Measurements from ENCODE around the gene TNS1. TPM values are rescaled to one million over a fixed set of nuclear protein-coding genes. Genes with fewer than 3 reads are reported as not detected.
A peak's percentile ranks its signal among the peaks of the same experiment; 100 is the strongest.

TNS1 gene
- total RNA-seq, result 100 to 1,000 TPM; 308 to 377 TPM
- 100 to 1,000 TPM in 1 of 2 donors, 10 to 100 TPM in 1; 67.0 to 108 TPM for polyA plus RNA-seq
- long read RNA-seq, donor 1, transcript TNS1-216 (2 exons, 758 nt), result major isoform, 24 of 180 reads
- long read RNA-seq, donor 1, transcript TNS1-217 (8 exons, 1,652 nt), result minor isoform, 15 of 180 reads
- long read RNA-seq, donor 1, partial matches to known transcripts, result 138 of 180 reads
- long read RNA-seq, donor 1, other reads (novel, unspliced or antisense), result 0 of 180 reads
- long read RNA-seq, donor 2, transcript TNS1-216 (2 exons, 758 nt), result major isoform, 10 of 30 reads
- long read RNA-seq, donor 2, partial matches to known transcripts, result 19 of 30 reads
- long read RNA-seq, donor 2, other reads (novel, unspliced or antisense), result 0 of 30 reads
- long read RNA-seq, donor 3, transcript TNS1-216 (2 exons, 758 nt), result major isoform, 8 of 59 reads
- long read RNA-seq, donor 3, partial matches to known transcripts, result 46 of 59 reads
- long read RNA-seq, donor 3, other reads (novel, unspliced or antisense), result 0 of 59 reads
- long read RNA-seq, donor 4, transcript TNS1-216 (2 exons, 758 nt), result major isoform, 12 of 32 reads
- long read RNA-seq, donor 4, partial matches to known transcripts, result 19 of 32 reads
- long read RNA-seq, donor 4, other reads (novel, unspliced or antisense), result 0 of 32 reads
- long read RNA-seq, donor 5, transcript TNS1-217 (8 exons, 1,652 nt), result minor isoform, 9 of 181 reads
- long read RNA-seq, donor 5, transcript TNS1-216 (2 exons, 758 nt), result major isoform, 17 of 181 reads
- long read RNA-seq, donor 5, partial matches to known transcripts, result 153 of 181 reads
- long read RNA-seq, donor 5, other reads (novel, unspliced or antisense), result 0 of 181 reads

- Histone ChIP-seq H3K4me1 (ENCODE audit: control insufficient read depth in 5 of 5, insufficient read depth in 5 of 5, low read length in 5 of 5) (peaks cover 2 to 49% (median 29%) of the 10 kb centered on the region in 5 donors), H3K27me3 (ENCODE audit: control insufficient read depth in 3 of 3, insufficient read depth in 3 of 3, low read length in 2 of 3) (no peaks in the 10 kb centered on the region), H3K36me3 (ENCODE audit: control insufficient read depth in 4 of 4, insufficient read depth in 4 of 4, low read length in 4 of 4) (peaks cover 0 to 2% (median 0%) of the 10 kb centered on the region in 4 donors), H3K4me3 (no peak within 1 kb of the TSS), H3K27ac (ENCODE audit: low read depth in 1 of 2, low read length in 1 of 2) (peak within 1 kb of the TSS; percentile 46), H3K9me3 (ENCODE audit: control insufficient read depth in 4 of 4, insufficient read depth in 3 of 4, low read length in 3 of 4) (no peaks in the 10 kb centered on the region), H3K9ac (ENCODE audit: insufficient read depth in 1 of 2, low read length in 2 of 2) (peak within 1 kb of the TSS; percentile 9 to 23)
- ATAC-seq (ENCODE audit: insufficient read depth, low FRiP score) (no peak), DNase-seq (peak; percentile 70 to 85 (median 71))
- no peak for TF ChIP-seq CTCF (IDR thresholded peaks at IDR 0.05; ENCODE audit: control extremely low read depth, extremely low read depth)
- WGBS, 2 donors, result 57 to 64% methylated on average over 12 to 13 of the region's 13 CpGs
Observed at GRCh38 chr2:218002845-218003180, at the start of gene TNS1. TSS of gene TNS1 (minus strand) at chr2:218002995. CDS start at chr2:218002872, 123 bp downstream.

- H3K27ac ChIP-seq (ENCODE audit: low read depth in 1 of 2, low read length in 1 of 2), result no peak overlapping the region
- H3K27me3 ChIP-seq (ENCODE audit: control insufficient read depth in 3 of 3, insufficient read depth in 3 of 3, low read length in 2 of 3), result no peaks in the 10 kb centered on the region
- ATAC-seq (ENCODE audit: insufficient read depth, low FRiP score) (no peak), DNase-seq (no peak)
- no peaks in the 10 kb centered on the region for H3K4me1 ChIP-seq (ENCODE audit: control insufficient read depth in 5 of 5, insufficient read depth in 5 of 5, low read length in 5 of 5)
- 85 to 88% methylated on average over 3 of the region's 3 CpGs for WGBS, 2 donors
- H3K4me3 ChIP-seq, result no peak overlapping the region
- no peak for TF ChIP-seq CTCF (IDR thresholded peaks at IDR 0.05; ENCODE audit: control extremely low read depth, extremely low read depth)
- no peak overlapping the region for H3K9ac ChIP-seq (ENCODE audit: insufficient read depth in 1 of 2, low read length in 2 of 2)
- H3K36me3 ChIP-seq (ENCODE audit: control insufficient read depth in 4 of 4, insufficient read depth in 4 of 4, low read length in 4 of 4), result no peaks in the 10 kb centered on the region
- H3K9me3 ChIP-seq (ENCODE audit: control insufficient read depth in 4 of 4, insufficient read depth in 3 of 4, low read length in 3 of 4), result peaks cover 0 to 4% (median 0%) of the 10 kb centered on the region in 4 donors
Observed at GRCh38 chr2:218051903-218052302, 49.1 kb upstream of the TNS1 start.

- no peak for DNase-seq
- Histone ChIP-seq H3K4me1 (ENCODE audit: control insufficient read depth in 5 of 5, insufficient read depth in 5 of 5, low read length in 5 of 5) (no peaks in the 10 kb centered on the region), H3K36me3 (ENCODE audit: control insufficient read depth in 4 of 4, insufficient read depth in 4 of 4, low read length in 4 of 4) (no peaks in the 10 kb centered on the region), H3K9ac (ENCODE audit: insufficient read depth in 1 of 2, low read length in 2 of 2) (no peak overlapping the region), H3K27me3 (ENCODE audit: control insufficient read depth in 3 of 3, insufficient read depth in 3 of 3, low read length in 2 of 3) (no peaks in the 10 kb centered on the region), H3K27ac (ENCODE audit: low read depth in 1 of 2, low read length in 1 of 2) (no peak overlapping the region), H3K4me3 (no peak overlapping the region), H3K9me3 (ENCODE audit: control insufficient read depth in 4 of 4, insufficient read depth in 3 of 4, low read length in 3 of 4) (peaks cover 0 to 6% (median 0%) of the 10 kb centered on the region in 4 donors)
- ATAC-seq (ENCODE audit: insufficient read depth, low FRiP score), result no peak
- 46 to 69% methylated on average over 8 of the region's 8 CpGs for WGBS, 2 donors
- TF ChIP-seq CTCF (IDR thresholded peaks at IDR 0.05; ENCODE audit: control extremely low read depth, extremely low read depth), result no peak
Observed at GRCh38 chr2:218047536-218048225, 44.9 kb upstream of the TNS1 start.
